ENCODE measurements around the gene PMM2.
"Not testable (repeated sequence)": the region's sequence is repeated elsewhere in the genome, so short reads cannot be mapped to it uniquely, and the experiment has no call there.

PMM2 gene

DNA sequence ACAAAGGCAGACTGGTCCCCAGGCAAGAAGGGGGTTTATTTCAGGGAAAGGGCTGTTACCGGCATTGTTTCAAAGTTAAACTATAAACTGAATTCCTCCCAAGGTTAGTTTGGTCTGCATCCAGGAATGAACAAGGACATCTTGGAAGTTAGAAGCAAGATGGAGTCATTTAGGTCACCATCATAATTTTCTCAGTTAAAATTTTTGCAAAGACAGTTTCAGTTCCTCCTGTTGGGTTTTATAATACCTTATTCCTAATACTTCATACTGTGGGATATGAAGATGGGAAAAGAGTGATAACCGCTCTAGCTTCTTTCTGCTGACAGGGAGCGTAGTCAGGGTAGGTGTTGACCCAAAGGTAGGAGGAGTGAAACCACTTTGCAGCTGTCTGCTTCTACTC is 24.8 kb downstream of the PMM2 start:
- DNase-seq: no peak

DNA sequence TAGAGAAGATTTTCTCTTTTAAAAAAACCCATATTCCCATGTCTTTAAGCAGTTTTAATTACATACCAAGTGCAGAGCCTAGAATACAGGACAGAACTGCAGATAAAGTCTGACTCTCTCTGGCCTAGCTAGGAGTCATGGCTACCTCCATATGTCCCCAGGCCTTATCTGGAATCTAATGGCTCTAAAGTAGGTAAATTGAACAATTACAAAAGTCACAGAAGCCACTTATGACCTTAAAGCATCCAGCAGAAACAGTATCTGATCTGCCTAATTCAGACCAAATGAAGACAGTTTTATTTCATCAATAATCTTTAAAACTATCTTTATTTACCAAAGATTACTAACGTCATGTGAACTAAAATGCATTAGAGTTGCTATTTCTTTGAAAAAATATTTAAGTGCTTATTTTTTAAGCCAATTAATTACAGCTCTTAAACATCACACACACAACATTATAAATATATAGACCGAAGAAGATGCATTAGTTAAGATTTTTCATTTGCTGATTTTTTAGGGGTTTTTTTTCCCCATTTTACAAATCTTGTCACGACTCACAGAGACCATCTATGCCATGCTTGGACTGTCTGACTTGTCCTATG is 28.7 kb downstream of the PMM2 start:
- DNase-seq: no peak

DNA sequence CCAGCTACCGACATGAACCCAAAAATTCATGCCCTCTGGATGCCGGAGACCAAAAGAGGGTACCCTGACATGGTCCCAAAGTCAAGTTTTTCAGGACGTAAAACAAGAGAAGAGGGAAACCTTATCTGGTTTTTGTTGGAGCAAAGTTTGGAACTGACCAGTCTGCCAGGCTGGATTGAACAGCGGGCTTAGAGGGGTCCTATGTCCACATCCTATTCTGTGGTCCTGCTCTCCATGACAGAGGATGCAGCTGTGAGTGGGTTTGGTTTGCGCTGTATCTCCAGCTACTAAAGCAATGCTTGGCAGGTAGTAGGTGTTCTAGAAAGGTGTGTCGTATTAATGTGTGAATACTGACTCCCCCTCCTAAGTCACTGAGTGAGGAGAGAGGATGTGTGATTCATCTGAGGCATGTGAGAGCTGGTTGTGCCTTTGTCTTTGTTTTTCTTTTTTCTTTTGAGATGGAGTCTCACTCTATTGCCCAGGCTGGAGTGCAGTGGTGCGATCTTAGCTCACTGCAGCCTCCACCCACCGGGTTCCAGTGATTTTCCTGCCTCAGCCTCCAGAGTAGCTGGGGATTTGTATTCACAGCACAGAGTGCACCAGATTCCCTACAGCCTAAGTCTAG is 31.0 kb downstream of the PMM2 start:
- no peak for DNase-seq

DNA sequence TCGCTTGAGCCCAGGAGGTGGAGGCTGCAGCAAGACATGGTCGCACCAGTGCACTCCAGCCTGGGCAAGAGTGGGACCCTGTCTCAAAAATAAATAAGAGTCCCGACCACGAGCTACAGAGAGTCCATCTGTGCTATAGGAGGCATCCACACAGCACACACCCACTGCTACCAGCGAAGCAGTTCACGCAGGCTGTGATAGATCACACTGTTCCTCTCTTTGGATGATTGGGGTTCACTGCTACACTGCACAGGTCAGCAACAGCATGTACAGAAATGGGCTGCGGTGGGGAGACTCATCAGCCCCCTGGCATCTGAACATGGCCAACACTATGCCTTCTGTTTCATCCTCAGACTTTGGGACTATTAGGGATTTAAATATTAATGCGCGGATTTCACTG is 33.8 kb downstream of the PMM2 start:
- no peak for DNase-seq

DNA sequence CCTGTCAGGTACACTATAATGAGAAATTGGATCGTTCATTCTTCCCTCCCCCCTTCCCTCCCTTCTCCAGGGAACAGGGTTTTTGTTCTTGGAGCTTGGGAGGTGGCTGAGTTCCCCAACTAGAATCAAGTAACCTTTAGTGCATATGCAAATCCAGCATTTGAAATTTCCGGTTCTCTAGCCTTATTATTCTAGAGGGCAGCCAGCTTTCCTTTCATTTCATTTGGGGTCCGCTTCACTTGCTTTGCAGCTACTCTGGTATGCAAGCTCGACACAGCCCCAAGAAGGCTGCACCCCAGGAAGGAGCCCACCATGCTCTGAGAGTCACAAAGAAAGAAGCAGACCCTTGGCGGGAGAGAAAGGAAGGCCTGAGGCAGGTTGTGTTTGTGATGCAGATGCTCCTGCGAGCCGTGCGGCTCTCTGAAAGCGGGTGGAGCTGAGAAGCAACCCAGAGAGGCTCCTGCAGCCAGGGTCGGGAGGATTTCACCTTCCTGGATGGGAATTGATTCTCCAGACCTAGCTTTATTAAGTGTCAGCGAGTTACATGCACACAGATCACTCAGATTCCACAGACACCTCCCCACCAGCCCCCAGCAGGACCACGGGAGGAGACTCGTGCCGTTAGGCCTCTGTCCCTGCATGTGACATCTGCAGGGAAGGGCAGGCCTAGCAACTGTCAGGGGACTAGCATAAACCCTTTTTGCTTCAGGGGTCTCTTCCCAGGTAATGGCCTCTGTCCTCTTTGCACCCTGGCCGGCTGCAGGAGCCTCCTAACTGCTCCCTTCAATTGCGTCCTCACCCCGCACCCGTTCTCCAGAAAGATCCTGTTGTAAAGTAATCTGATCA is 34.5 kb downstream of the PMM2 start:
- no peak for DNase-seq

DNA sequence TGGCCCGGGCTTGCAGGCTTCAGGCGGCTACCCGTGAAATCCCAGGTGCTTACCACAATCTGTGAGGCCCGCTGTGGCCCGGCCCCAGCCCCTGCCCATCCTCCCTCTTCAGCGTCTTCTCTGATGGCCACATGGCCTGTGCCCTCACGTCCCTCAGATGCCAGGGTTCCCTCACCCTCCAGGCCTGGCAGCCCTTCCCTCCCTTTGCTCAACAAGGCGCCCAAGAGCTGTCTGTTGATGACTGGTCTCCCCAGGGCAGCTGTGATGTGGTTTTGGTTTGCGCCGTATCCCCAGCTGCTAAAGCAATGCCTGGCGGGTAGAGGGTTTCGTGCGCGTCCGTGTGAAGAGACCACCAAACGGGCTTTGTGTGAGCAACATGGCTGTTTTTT is 35.1 kb downstream of the PMM2 start:
- DNase-seq: no peak

DNA sequence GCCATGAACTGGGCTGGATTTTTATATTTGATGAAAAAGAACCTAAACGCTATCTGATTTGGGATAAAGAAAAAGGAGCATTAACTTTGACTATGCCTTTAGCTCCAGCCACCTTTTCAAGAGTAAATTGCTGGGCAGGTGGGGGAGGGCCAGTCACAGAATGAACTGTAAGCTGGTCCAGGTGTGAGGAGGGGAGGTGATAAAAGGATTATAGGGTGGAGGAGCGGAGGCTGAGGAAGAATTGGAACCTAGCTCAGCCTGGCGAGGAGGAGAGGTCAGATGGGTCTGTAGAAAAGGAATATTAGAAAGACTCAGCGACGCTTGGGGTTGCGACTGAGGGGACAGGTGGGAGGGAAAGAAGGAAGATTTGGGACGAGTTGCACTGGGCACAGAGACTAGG is 39.2 kb downstream of the PMM2 start:
- not testable (repeated sequence) for DNase-seq

DNA sequence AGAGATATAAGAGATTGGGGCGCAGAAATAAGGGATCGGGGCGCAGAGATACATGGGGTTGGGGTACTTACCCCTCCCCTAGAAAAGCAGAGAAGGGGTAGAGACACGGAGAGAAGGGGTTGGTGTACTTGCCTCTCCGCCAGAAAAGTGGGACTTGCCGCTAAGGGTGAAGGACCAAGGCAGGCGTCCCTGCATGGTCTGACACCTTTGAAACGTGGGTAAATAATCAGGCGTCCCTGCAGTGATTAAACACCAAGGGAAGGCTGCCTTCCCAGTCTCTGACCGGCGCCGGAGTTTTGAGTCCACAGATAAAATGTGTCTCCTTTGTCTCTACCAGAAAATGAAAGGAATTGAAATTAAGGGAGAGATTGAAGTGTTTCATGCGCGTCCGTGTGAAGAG is 40.0 kb downstream of the PMM2 start:
- not testable (repeated sequence) for DNase-seq

DNA sequence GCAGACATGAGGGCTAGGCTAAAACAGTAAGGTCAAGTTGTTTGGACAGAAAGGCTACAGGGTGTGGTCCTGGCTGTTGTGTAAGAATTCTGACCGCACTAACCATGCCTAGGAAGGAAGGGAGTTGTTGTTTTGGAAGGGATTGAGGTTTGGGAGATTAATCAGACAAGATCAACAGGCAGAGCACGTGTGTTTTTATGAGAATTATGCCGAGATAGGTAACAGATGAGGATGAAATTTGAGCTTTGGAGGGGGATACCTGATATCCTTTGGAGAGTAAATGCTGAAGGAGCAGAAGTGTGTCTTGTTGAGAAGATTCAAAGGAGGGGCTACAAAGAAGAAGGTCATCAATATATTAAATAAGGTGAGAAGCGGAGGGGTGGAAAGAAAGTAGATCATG is 44.4 kb downstream of the PMM2 start:
- DNase-seq: not testable (repeated sequence)

DNA sequence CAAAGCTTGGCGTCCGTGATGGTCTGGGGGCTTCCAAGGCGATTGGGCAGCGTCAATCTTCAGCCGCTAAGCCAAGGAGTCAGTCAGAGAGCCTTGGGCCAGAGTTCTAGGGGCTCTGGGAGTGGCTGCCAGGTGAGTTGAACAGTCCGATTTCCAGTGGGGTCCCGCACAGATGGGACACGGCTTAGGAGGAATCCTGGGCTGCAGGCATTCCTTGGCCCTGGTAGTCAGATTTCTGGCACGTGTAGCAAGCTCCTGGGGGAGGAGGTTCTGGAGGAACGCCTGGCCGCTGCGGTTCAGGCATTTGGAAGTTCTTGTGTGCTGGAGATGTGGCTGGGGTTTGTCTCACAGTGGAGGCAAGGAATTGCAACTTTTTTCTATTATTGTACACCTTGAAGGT is 45.7 kb downstream of the PMM2 start:
- DNase-seq: not testable (repeated sequence)

DNA sequence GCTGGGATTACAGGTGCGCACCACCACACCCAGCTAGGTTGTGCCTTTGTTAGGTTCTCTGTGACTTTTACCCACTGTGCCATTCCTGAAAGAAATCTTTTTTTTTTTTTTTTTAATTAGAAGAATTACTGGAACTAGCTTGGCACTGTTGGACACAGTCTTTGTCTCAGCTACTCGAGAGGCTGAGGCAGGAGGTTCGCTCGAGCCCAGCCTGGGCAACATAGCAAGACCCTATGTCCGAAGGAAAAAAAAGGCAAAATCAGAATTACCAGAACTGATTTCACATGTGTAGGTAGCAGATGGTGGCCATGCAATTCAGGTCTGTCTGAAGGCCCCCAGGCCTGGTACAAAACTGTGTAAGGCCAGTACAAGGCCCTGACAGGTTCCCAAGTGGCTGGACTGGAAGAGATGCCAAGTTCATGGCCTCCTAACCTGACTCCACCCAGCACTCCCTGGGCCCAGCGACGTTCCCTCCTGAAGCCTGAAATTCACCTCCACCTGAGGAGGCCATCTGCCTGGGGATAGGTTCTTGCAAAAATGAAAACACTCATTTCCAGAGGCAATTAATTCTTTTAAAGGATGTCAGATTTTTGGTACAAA is 48.2 kb downstream of the PMM2 start:
- no peak for DNase-seq

DNA sequence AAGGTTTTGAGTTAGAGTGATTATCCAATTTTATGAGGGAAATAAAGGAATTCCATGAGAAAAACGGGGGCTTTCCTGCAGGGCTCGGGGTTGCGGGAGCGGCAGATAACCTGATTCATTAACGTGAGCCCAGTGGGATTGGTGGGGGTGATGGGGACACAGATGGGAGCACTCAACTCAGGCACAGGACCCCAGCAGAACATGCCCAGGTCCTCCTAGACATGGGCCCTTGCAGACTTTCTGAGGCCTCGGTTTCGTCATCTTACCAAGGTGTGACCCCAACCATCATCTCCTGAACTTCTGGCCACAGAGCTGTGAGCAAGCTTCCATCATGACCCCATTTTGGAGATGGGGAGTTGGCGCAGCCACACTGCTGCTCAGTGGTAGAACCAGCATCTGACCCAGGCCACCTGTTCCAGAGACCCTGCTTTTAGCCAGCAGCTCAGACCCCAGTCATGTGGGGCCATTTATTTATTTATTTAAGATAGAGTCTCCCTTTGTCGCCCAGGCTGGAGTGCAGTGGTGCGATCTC is 48.8 kb downstream of the PMM2 start:
- no peak for DNase-seq

DNA sequence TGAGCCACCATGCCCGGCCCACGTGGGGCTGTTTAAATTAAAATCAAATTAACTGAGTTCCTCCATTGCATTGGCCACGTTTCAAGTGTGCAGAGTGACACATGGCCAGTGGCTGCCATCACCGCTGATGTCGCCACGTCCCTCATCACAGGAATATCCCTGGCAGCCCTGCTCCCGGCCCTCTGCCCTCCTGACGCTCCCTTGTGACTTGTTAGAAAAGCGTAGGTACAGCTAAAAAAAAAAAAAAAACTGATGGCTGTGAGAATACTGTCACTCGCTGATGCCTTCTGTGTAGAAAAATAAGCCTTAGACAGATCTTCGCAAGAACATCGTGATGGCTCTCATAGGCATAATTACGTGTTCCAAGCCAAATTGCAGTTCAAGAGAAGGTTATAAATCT is 49.5 kb downstream of the PMM2 start:
- no peak for DNase-seq

DNA sequence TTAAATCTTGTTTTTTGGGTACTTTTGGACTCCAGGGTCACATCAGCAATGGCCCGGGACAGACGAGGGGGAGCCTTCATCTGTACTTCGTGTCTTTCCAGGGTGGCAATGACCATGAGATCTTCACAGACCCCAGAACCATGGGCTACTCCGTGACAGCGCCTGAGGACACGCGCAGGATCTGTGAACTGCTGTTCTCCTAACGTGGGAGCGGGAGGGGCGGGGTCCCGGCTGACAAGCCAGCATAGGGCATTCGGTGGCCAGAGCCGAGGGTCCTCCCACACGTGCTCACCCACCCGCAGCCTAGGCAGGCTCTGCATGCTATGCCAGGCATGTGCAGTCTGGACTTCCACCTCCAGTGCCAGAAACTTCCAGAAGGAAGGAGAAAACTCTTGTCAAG is 50.0 kb downstream of the PMM2 start:
- no peak for DNase-seq

DNA sequence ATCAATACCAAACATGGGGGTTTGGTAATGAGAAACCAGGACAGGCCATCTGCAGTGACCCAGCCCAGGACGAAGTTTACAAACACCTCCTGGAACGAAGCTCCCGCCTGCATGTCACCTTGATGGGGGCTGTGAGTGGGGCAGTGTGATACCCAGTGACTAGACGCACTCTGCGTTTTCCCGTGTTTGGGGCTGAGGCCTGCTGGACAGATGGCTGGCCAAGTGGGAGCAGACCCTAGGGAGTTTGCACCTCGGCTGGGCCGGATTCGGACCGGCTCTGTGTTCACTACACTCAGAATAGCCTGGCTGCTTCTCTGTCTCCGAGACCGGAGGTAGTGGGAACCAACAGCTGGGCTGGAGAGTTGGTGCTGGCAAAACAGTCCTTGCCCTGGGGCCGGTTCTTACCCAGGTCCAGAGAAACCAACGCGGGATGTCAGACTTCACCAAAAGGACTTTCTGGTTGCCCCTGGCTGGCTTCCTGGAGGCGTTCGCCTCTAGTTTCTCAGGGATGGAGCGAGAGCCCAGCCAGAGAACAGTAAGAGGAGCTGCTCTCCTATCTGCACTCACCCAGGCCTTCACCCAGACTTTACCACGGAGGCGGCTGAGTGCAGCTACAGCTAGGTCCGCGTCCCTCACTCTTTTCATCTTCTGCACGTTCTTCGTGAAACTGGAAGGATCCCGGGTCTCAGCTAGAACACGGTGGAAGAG is 50.7 kb downstream of the PMM2 start:
- DNase-seq: no peak

DNA sequence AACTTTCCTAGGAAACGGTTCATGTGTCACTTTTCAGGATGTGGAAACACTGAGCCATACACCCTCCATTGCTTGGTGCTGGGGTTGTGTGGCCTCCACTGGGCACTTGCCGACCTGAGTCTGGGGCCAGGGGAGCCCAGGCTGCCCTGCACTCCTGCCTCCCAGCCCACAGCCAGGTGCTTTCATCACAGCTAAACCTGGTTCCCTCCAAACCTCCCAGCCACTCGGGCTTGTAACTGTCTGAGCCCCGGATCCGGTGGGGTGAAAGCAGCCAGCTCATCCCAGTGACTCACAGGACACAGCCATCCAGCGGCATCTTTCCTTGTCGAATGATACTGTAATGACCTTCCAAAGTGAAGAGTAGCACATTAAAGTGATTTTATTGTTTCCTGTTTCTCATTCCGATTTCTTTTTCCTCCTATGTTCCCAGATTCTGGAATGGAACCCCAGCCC is 51.3 kb downstream of the PMM2 start:
- no peak for DNase-seq

DNA sequence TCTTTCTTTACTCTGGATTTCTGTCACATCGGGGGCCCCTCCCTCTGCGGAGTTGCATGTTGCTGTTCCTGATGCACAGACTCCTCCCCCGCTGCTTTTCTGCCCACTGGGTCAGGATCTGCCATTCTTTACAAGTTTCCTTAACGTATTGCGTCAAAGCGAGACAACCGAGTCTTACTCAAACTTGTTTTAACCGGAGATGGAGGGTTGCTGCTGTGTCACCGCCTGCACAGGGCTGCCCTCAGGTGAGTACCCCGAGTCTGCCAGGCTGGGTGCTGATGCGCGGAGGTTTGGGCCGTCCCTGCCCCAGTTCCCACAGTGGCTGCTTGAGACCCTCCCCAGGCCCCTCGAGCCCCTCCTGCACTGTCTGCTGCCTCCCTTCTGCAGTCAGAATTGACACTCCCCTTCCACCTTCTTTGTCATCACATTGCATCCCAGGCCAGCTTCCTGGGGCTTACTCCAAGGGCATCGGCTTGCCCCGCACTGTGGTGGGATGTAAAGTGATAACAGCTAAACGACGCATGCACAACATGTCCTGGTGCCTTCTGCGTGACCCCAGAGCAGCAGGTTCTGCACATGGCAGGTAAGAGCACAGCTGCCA is 51.9 kb downstream of the PMM2 start:
- no peak for DNase-seq

DNA sequence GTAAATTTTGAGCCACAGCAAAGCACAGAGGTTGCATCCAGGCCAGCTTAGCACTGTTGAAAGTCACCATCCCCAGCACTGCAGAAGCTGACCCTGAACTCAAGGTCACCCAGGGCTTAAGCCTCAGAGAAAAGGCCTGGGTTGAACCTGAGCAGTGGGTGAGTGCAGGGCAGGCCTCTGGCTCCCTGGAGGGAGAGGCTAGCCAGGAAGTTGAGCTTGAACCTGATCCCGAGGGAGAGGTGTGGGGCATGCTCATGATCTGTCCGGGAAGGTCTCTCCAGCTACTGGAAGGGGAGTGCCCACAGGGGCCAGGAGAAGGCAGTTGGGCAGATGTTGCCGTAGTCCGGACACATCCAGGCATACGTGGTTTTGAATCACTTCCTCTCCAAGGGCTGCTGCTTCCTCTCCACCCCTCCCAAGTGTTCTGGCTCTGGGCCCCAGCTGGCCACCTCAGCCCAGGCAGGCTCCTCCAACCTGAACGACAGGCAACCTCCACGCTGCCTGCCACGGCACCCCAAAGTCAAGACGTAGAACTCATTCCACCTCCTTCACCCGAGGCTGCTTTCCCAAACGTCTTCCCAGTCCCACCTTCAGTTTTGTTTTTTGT is 52.7 kb downstream of the PMM2 start:
- DNase-seq: no peak

DNA sequence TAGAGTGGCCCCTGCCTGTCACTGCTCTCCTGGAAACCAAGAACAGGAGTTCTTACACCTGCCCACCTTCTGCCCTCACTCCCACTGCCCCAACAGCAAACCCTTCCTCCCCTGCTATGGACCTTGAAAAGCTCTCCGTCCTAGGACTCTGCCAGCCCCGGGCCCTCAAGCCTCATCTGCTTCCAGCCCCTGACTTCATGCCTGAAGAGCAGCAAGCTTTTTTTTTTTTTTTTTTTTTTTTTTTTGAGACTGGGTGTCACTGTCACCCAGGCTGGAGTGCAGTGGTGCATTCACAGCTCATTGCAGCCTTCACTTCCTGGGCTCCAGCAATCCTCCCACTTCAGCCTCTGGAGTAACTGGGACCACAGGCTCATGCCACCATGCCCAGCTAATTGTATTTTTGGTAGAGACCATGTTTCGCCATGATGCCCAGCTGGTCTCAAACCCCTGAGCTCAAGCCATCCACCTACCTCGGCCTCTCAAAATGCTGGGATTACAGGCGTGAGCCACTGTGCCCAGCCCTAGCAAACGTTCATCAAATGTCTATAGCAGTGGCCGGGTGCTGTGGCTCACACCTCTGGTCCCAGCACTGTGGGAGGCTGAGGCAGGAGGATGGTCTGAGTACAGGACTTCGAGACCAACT is 54.2 kb downstream of the PMM2 start:
- no peak for DNase-seq

DNA sequence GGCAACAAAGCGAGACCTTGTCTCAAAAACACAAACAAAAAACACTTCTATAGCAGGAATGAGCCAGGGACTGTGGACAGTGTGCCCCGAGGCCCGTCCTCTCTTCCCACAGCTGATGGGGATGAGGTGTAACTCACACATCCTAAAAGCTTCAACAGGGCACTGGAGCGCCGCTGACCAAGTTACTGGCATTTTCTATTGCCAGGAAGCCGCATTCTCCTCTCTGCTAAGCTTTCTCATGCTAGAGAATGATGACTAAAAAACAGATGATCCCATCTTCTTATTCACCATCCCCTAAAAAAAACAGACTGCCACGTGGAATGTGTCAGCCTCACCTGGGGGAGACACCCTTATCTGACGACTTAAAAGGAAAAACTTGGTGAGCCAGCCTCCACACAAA is 54.9 kb downstream of the PMM2 start:
- no peak for DNase-seq

DNA sequence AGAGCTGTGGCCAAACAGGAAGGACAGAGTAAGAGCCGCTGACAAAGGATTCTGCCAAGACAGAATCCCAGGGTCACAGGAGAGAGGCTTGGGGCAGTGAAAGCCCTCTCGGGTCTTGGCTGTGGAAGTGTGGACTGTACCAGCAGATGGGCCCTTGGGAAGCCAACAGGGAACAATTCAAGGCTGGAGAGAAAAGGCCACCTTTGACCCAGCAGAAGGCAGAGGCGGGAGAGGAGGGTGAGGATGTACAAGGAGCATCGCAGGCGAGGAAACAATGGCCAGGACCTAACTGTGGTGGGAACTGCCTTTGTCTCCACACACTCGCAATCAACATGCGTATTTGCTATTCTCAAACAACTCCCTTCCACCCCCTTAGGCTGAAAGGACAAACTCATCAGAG is 55.5 kb downstream of the PMM2 start:
- no peak for DNase-seq

DNA sequence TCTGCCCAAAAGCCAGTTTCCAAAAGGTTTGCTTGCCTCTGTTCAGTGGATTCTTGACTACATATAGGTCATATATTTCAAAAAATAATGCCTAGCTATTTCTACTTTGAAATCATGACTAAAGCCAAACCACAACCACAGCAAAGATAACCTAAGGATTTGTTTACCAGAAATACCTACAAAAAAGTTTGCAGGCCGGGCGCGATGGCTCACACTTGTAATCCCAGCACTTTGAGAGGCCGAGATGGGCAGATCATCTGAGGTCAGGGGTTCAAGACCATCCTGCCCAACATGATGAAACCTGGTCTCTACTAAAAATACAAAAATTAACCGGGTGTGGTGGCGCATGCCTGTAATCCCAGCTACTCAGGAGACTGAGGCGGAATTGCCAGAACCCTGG is 56.0 kb downstream of the PMM2 start:
- no peak for DNase-seq

All from NCI-H1930 (cell line).